Stimulated activated CD8-positive, alpha-beta memory T cell treated with anti-CD3 and anti-CD28 coated beads, Interleukin-7, amount 100 ng/mL, for 1 hour (primary cell): Measurements from ENCODE around the gene CNGA1.
"Not testable (repeated sequence)": the region's sequence is repeated elsewhere in the genome, so short reads cannot be mapped to it uniquely, and the experiment has no call there.

Experiments
- DNase-seq, 2 donors: peaks; one replicate each; pipeline ENCODE4 v3.0.0-alpha.2; 2020; ENCODE audit warnings: low read depth in 2 of 2

CNGA1 gene

DNA sequence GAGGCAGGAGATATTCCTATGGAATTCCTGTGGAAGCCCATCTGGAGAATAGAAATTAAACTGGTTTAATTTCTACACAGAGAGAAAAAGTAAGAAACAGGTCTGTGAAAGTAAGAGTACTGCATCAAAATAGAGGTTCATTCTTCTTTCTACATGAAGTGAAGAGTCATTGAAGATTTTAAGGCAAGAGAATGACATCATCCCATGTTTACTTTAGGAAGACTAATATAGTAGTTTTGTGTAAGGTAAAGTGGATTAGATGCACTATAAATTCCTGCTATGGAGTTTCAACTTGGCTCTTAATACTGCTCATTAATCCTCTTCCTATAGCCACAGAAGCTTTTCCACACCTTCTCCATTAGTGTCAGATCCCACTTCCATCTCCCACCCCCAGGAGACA, 47.6 kb downstream of the CNGA1 start:
- DNase-seq: no peak

DNA sequence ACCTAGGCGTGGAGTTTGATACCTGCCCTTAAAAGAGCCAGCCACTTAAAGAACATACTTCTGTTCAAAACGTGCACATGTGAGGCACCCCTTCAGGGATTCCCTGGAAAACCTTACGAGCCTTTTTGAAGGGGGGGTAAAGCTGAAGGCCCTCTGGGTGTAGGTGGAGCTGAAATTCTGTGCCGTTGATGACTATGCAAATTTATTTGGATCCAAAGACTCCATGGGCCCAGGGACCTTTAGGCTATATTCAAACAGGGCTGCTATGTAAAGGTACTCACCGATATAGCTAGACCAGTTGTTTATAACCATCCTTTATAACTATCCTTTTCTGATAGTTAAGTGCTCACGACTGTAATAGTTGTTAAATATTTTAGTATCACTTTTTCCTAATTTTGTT, 61.8 kb downstream of the CNGA1 start:
- DNase-seq: no peak

DNA sequence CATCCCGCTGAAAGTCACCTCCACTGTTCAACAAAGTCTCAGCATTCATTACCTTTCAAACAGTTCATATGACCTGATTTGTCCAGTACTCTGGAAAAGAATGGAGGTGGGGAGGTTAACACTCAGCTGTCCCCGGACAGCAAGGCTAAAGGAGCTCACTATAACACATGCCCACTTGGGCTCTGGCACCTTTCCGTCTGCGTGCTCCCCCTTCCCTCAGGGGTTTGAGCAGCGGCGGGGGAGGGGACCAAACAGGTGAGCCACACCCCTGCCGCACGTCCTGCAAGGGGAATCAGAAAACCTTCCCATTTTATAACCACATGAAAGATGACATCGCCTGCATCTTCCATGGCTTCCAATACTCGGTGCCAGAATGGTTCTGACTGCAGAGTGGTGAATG, 62.2 kb downstream of the CNGA1 start:
- DNase-seq: no peak

DNA sequence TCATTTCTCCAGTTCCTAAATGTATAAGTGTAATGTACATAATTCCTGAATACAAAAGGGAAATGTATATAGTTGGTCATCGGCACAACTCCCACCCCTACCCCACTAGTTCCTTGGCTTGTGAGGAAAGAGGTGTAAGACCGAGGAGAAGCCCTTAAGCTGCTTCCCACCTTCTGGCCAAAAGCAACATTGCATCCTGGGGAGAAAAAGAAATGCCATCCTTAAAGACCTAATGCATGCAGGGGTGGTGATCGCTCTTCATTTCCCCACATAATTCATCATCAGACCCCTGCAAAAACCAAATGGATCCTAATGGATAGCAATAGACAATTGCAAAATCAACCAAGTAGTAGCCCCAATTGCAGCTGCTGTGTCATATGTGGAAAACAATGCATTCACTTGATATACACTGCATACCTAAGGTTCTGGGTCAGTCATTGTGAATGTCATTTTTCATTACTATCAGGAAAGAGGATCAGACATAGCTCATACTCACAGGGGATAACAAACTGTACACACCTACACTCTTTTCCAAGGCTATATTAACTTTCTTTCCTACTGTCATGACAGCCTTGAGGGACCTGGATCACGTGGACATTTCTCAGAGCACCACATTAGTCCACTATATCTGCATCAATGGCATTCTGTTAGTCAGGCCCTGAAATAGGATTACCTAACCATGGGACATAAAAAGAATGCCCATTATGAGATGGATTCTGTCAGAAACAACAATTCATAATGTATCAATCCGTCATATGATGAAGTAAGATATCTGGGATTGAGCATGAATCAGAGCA, 70.4 kb downstream of the CNGA1 start:
- no peak for DNase-seq

DNA sequence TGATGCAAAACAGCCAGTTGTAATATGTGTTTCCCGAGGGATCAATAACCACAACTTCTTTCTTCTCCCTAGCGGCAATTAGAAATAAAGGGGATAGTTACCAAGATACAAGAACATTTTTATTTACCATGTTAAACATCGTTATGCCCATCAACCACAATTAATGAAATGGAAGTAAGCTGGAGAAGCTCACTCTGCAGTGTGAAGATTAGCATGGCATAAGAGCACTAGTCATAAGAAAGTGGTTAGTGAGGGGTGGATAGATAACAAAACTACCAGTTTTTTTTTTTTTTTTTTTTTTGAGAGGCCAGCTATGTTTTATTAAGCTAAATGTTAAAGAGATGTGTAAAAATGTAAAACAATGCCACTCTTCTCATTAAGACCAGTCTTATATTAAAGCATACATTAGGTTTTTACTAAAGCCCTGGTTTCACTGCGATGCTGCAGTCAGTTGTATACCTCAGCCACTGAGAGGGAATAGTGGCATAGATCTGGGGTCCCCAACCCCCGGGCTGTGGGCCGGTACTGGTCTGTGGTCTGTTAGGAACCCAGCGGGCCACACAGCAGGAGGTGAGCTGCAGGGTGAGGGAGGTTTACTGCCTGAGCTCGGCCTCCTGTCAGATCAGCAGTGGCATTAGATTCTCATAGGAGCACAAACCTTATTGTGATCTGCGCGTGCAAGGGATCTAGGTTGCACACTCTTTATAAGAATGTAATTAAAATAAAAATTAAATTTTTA, 74.2 kb downstream of the CNGA1 start:
- no peak for DNase-seq

DNA sequence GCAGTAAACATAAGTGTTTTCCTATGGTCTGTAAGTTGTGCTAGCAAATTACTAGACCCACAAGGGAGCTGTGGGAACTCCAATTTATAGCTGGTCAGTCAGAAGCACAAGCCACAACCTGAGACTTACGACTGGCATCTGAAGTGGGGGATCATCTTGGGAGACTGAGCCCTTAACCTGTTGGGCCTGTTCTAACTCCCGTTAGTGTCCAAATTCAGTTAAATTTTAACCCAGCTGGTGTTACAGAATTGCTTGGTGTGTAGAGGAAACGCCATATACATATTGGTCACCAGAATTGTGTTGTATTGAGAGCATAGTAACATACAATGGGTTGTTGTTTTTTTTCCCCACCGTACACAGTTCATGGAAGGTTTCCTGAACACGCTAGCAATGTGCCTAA, 77.0 kb downstream of the CNGA1 start:
- DNase-seq: no peak

DNA sequence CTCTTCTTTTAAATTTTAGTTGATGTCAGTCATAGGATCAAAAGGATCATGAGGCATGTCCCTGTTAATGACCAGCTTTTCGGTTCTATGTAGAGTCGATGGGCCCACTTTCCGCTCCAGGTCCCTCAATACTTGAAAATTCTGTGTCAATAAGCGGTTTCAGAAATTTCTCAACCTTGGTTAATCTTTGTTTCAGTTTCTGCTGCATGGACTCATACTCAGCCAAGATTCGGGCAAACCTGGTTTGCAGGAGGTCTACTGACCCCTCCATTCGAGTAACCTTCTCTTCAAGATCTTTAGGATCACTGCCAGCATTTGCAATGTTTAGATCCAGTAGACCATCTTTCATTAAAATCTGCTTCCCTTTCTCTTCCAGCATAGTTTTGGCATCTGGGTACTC, 80.1 kb downstream of the CNGA1 start:
- no peak for DNase-seq

DNA sequence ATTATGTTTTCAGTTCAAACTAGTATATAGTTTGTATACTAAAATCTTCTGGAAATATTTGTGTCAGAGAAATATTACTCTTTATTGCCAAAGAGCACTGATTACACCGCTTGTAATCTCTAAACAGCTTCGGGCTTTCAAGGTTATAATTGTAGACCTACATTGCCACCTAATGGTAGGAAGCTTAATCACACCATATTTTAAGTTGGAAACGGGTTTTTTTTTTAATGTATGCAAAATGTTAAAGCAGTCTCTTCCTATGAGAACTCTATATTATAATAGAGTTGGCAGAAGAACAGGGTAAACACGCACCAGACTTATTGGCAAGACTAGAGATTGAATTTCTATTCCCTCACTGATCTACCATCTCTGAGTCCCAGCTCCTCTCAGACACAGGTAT, 82.6 kb downstream of the CNGA1 start:
- DNase-seq: no peak

DNA sequence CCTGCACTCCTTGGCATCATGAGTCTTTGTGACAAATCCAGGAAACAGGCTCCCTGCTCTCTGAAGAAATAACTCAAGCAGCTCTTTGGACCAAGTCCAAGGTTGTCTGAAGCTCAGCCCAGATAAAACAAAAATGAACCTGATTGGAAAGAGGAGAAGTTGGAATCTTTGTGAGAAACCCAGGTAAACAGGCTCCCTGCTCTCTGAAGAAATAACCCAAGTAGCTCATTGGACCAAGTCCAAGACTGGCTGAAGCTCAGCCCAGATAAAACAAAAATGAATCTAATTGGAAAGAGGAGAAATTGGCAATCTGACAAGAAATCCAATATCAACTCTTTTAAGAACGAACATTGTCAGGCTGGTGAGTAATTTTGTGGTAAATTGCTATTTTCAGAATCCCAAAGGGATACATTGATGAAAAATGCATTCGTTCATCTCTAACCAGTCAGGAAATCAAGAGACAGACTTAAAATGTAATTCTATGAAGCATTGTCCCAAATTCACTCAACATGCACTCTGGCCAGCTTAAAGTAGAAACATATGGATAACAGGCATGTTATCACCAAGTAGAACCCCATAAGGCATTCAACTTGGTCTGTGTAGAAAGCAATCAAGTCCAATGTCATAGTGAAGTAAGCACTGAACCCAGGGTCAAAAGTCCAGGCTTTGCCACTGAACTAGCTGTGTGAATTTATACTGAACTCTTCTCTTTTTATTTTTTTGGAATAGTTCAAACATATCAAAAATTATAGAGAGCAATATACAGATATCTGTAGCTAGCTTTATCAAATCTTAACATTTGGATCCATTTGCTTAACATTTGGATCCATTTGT, 85.3 kb downstream of the CNGA1 start:
- DNase-seq: no peak

DNA sequence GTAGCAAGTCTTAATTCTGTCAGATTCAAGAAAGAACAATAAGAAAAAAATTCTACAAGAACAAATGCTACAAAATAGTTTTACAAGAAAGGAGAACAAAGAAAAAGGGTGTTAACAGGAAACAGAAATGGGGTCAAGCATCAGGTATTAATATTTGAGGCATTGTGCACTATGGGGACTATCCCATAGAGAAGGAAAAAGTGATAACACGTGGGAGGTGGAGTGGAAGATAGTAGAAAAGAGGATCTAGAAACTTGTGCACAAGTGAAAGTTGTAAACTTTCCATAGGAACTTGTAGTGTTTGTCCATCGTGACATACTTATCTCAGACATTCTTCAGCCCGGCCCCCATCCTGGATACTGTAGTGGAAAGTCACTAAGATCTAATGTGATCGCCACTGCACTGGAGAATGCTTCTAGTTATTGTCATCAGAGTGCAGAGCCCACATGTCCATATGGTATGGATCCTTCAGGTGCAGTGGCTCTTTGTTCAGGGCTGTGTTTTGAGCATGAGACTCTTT, 86.7 kb downstream of the CNGA1 start:
- DNase-seq: no peak

DNA sequence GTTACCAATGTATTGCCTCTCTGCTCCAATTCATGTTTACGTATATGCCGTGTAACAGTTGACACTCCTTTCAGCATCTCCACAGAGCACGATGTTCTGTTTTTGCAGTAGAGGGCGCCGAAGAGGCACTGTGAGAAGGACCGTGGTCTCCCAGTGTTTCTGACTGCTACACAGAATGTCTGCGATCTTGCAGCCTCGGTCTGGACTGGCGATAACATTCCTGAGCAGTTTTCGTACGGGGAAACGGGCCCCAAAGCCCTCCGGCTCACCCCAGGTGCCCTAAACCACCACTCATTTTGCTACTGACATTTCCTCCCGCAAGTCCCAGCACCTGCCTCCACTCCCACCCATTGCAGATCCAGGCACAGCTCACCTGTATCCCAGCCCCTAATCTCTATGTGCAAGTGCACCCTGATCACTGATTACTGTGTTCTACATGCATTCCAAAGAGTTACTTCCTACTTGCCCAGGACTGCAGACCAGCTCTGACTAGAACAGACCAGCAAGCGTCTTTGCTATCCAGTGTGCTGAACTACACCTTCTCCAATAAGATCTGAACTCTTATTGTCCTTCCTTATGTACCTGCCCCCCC, 89.7 kb downstream of the CNGA1 start:
- peak in 1 of 2 donors; percentile 7 for DNase-seq

DNA sequence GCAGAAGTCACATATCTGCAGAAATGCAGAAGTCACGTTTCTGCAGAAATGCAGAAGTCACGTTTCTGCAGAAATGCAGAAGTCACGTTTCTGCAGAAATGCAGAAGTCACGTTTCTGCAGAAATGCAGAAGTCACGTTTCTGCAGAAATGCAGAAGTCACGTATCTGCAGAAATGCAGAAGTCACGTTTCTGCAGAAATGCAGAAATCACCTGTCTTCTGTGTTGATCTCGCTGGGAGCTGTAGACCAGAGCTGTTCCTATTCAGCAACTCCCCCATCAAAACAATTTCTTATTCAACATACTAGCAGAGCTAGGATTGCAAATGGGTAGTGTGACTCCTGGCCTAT, 93.2 kb downstream of the CNGA1 start:
- DNase-seq: not testable (repeated sequence)

DNA sequence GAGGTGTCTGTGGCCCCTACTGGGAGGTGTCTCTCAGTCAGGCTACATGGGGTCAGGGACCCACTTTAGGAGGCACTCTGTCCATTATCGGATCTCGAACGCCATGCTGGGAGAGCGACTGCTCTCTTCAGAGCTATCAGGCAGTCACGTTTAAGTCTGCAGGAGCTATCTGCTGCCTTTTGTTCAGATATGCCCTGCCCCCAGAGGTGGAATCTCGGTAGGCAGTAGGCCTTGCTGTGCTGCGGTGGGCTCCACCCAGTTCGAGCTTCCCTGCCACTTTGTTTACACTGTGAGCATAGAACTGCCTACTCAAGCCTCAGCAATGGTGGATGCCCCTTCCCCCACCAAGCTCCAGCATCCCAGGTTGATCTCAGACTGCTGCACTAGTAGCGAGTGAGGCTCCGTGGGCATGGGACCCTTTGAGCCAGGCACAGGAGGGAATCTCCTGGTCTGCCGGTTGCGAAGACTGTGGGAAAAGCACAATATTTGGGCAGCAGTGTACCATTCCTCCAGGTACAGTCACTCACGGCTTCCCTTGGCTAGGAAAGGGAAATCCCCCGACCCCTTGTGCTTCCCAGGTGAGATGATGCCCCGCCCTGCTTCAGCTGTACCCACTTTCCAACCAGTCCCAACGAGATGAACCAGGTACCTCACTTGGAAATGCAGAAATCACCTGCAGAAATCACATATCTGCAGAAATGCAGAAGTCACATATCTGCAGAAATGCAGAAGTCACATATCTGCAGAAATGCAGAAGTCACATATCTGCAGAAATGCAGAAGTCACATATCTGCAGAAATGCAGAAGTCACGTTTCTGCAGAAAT, 93.8 kb downstream of the CNGA1 start:
- not testable (repeated sequence) for DNase-seq

DNA sequence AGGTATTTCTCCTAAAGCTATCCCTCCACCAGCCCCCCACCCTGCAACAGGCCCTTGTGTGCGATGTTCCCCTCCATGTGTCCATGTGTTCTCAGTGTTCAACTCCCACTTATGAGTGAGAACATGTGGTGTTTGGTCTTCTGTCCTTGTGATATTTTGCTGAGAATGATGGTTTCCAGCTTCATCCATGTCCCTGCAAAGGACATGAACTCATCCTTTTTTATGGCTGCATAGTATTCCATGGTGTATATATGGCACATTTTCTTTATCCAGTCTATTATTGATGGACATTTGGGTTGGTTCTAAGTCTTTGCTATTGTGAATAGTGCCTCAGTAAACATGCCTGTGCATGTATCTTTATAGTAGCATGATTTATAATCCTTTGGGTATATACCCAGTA, 99.3 kb downstream of the CNGA1 start:
- not testable (repeated sequence) for DNase-seq

DNA sequence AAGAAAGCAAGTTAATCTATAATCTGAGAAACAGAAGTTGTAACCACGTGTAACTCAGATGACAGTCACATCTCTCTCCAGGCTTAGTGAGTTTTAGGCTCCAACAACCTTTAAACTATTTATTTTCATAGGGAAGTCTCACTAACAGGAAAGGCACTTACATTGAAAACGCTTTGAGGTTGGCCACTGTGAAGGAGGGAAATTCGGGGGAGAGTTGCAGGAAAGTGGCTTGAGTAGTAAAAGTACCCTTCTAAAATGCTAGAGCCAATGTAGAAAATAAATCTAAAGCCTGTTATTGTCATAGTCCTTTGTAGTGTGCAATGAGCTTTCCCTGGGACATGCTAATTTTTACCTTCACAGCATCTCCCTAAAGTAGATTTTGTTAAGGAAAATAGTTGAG, 101.1 kb downstream of the CNGA1 start:
- no peak for DNase-seq

DNA sequence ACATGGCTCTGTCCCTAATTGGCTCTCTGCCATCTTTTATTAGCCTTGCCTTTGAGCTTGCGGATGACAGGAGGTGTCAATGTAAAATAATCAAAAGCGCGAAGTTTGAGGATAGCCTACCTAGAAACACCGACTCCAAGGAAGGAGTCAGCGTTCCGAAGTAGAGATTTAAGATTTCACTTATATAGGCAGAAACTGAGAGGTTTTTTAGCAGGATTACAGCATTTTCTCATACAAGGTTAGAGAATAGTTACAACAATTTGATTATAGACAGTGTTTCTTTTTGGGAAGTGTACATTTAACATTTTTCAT, 101.6 kb downstream of the CNGA1 start:
- DNase-seq: no peak

DNA sequence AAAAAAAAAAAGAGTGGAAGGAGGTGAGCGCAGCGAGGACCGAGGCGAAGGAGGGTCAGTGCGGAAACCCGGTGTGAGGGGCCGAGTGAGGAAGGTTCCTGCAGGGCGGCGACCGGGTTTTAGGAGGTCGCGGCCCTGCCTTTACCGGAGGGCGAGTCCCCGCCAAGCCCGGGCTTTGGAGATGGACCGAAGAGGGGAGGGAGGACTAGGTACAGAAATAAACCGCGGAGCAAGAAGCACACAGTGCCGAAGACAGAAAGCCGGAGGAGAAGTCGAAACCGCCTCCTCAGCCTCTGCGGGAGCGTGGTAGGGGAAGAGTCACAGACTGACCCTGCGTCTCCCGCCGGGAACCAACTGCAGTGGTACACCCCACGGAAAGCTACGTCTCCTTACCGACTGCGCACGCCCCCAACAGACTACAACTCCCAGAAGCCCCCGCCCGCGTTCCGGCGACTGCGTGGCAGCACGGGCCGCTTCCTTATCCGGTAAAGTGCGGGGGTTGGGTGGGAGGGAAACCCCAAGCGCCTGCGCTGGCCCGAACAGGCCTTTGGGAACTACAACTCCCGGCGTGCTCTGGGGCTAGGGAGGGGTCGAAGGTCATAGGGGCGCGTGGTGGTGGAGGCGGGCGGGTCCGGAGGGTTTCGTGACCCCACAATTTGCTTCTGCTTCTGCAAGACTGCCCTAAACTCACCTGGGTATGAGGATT, 102.1 kb downstream of the CNGA1 start, which contains the start of gene NFXL1:
NFXL1 (minus strand) TSS at position 364 of the 706 bp plus-strand sequence. CDS start 380 bp downstream, outside the sequence.
- peak; percentile 91 for DNase-seq

DNA sequence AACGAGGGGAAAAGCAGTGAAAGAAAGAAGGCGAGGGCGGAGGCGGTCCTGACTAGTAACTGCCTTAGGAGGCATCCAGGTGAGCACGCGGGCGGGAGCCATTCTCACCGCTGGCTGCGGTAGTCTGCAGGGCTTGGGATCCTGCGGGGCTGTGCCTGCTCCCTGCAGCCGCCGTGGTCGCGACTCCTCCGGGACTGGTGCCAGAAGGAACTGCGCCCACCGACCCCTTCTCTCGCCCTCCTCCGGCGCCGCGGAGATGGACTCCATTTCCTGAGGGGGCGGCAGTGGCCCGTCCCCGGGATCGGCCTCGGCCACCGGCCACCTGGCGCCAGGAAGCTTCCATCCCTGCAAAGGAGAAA, 102.6 kb downstream of the CNGA1 start:
- no peak for DNase-seq

DNA sequence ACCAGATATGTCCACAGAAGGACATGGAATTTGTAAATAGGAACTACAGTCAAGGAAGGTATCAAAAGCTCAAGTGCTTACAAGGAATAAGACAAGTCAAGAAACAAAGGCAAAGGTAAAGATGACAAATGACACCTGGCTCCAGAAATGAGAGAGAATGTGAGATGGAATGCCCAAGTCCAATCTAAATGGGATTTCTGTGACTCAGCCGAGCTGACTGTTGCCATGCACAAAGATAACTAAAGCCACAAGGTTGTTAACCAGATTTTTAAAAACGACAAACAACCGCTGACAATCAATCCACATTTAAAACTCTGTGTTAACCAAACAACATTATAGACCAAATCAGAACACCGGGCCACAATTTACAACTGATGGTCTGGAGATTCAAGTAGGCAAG, 103.2 kb downstream of the CNGA1 start:
- DNase-seq: no peak

DNA sequence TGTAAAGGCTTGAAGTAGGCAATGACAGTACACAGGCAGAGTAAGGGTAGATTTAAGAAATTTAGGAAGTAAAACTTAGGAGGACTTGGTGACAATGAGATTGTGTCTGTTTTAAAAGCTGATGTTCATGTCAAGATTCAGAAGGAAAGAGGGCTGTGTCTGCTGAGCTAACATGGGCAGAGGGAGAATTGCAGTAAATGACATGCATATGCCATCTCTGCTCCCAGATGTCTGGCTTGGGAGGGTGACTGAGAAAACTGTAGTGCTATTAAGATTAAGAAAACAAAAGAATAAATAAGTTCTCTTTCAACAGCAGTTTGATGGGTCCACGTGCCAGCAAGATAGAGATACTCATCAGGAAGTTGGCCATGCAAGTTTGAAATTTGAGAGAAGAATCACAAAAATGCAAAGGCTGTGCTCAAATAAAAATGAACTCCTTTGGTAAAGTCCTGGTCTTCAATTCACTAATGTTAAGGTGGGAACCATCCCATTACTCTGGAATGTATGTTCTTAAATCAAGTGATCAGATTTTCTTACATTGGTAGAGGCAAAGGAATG, 109.3 kb downstream of the CNGA1 start:
- DNase-seq: no peak
